B cell (primary cell): ENCODE results near the gene TSPAN1.

Experiments
- CTCF ChIP-seq: fragments of 200-600 bp; IDR thresholded peaks from one replicate; pipeline ENCODE4 v1.8.0; 2022; ENCODE audit warnings: antibody characterized with exemption, mild to moderate bottlenecking
- EZH2 ChIP-seq: IDR thresholded peaks from 2 replicates; pipeline ENCODE4 v1.6.1; 2012; ENCODE audit warnings: borderline replicate concordance, low read depth, mild to moderate bottlenecking, moderate library complexity, low read length; ENCODE audit not compliant: insufficient read depth, poor library complexity, severe bottlenecking

- TF ChIP-seq EZH2 = no peak
- TF ChIP-seq CTCF = no peak
Measured at GRCh38 chr1:46205791-46206190, 30.9 kb downstream of the TSPAN1 start.
